Neural crest cell (in vitro differentiated cells): ENCODE results near the gene PMEL. TPM values are rescaled to one million over a fixed set of nuclear protein-coding genes. Genes with fewer than 3 reads are reported as not detected.
A peak's percentile ranks its signal among the peaks of the same experiment; 100 is the strongest.

Source experiments
- DNase-seq: peaks from one replicate; pipeline ENCODE4 v3.0.0; 2021; ENCODE audit warnings: low read depth, mixed read lengths, low spot score
- H3K27ac Mint-ChIP-seq: one replicate; pipeline ENCODE4 v1.8.0; 2021; ENCODE audit warnings: mild to moderate bottlenecking, mixed read lengths; ENCODE audit not compliant: unreplicated experiment
- H3K27me3 Mint-ChIP-seq: 2 replicates; pipeline ENCODE4 v1.8.0; 2021; ENCODE audit warnings: low read depth, mild to moderate bottlenecking, mixed read lengths
- H3K36me3 Mint-ChIP-seq: 2 replicates; pipeline ENCODE4 v1.8.0; 2021; ENCODE audit warnings: low read depth, mild to moderate bottlenecking, mixed read lengths
- H3K4me1 Mint-ChIP-seq: 2 replicates; pipeline ENCODE4 v1.8.0; 2021; ENCODE audit warnings: mixed read lengths
- H3K4me3 Mint-ChIP-seq: one replicate; pipeline ENCODE4 v1.8.0; 2021; ENCODE audit warnings: mild to moderate bottlenecking, mixed read lengths
- H3K9me3 Mint-ChIP-seq: 2 replicates; pipeline ENCODE4 v1.8.0; 2021; ENCODE audit warnings: mixed read lengths
- total RNA-seq: library from RNA; stranded (reverse); gene quantifications from 2 replicates; pipeline ENCODE4 v1.2.1, GENCODE V29; 2021
- TF ChIP-seq, protein P1 (sequence below): fragments of 200-600 bp; sonication (generic); conservative IDR thresholded peaks from 2 replicates; pipeline ENCODE4 v1.5.0; 2021; ENCODE audit warnings: antibody characterized with exemption, mild to moderate bottlenecking

Gene PMEL
- total RNA-seq, 1 donor from 2014 or later, result 36.9 TPM

DNA sequence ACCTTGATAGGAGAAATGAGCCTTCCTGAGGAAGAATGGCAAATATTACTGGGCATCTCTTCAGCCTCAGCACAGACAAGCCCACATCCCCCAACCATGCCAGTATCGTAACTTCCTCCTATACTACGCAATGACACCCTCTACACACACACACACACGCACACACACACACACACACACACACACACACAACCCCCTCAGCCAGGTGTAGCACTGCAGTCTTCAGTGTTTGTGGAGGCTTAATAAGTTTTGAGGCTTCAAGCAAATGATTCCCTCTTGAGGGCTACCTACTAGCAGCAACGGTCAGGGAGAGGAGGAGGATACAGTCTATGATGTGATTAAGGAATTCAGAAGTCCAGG lies 33.3 kb downstream of the PMEL start:
- DNase-seq, result no peak
- Mint-ChIP-seq H3K27ac (no peak overlapping the region), H3K27me3 (peaks cover 41% of the 10 kb centered on the region), H3K4me1 (peaks cover 37% of the 10 kb centered on the region), H3K9me3 (no peaks in the 10 kb centered on the region), H3K4me3 (peak overlapping the region; percentile 91), H3K36me3 (no peaks in the 10 kb centered on the region)
- TF ChIP-seq, protein P1, sequence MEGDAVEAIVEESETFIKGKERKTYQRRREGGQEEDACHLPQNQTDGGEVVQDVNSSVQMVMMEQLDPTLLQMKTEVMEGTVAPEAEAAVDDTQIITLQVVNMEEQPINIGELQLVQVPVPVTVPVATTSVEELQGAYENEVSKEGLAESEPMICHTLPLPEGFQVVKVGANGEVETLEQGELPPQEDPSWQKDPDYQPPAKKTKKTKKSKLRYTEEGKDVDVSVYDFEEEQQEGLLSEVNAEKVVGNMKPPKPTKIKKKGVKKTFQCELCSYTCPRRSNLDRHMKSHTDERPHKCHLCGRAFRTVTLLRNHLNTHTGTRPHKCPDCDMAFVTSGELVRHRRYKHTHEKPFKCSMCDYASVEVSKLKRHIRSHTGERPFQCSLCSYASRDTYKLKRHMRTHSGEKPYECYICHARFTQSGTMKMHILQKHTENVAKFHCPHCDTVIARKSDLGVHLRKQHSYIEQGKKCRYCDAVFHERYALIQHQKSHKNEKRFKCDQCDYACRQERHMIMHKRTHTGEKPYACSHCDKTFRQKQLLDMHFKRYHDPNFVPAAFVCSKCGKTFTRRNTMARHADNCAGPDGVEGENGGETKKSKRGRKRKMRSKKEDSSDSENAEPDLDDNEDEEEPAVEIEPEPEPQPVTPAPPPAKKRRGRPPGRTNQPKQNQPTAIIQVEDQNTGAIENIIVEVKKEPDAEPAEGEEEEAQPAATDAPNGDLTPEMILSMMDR, result no peak

DNA sequence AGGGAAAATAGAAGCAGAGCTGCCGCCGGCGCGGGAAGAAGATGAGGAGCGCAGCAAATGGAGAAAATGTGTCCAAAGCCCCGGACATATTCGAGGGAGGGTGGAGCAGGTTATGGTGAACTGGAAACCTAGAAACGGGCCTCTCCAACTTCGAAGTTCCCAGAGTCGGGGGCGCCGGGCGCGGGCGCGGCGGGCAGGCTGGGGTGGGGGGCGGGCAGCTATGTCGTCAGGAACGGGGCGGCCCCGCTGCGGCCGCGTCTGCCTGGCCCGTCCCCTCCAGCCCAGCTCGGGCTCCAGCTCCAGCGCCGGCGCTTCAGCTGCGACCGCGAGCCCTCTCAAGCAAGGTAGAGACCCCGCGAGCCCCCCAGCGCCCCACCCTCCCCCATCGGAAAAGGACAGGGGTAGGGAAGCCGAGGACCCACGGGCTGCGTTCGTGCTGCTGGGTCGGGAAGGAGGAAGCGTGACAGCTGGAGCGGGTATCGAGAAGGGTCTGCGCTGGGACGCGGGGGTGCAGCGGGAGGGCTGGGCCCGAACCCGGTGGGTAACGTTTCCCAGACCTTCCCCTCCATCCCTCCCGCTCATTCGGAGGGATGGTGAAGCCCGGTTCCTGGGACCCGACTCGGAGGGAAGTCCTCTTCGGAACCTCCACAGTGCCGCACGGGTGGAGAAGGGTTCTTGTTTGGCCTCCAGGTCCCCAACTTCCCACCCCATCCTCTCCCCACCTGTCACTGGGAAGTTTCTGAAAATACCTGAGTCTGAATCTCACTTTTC lies 33.9 kb downstream of the PMEL start:
- H3K9me3 Mint-ChIP-seq, result no peaks in the 10 kb centered on the region
- peak overlapping the region; percentile 97 for H3K27ac Mint-ChIP-seq
- H3K27me3 Mint-ChIP-seq, result peaks cover 41% of the 10 kb centered on the region
- peak; percentile 29 for DNase-seq
- H3K36me3 Mint-ChIP-seq, result no peaks in the 10 kb centered on the region
- TF ChIP-seq, protein P1, result no peak
- H3K4me1 Mint-ChIP-seq, result peaks cover 40% of the 10 kb centered on the region
- H3K4me3 Mint-ChIP-seq, result peak overlapping the region; percentile 91

DNA sequence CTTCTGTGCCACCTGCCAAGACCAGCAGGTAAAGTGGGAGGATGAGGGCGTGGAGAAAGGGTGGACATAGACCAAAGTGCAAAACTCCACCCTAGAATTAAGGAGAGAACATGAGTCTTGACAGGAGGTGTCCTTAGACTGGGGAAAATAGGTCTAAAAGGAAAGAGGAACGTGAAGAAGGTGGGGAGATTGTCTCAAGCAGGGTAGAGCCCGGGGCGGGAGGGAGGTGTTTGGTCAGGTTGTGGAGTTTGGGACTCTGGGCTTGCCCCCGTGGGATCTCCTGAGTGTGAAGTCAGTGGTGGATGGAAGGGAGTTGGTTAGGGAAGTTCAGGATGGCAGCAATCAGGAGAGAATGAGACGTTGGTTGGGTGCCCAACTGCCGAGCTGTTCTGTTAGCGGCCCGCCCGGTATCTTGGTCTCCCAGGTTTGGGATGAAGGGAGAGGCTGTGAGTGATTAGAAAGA lies 34.5 kb downstream of the PMEL start:
- Mint-ChIP-seq H3K9me3 (no peaks in the 10 kb centered on the region), H3K4me3 (peak overlapping the region; percentile 91), H3K36me3 (no peaks in the 10 kb centered on the region), H3K27me3 (peaks cover 41% of the 10 kb centered on the region), H3K4me1 (peaks cover 42% of the 10 kb centered on the region), H3K27ac (peak overlapping the region; percentile 97)
- DNase-seq, result no peak
- TF ChIP-seq, protein P1, result no peak

DNA sequence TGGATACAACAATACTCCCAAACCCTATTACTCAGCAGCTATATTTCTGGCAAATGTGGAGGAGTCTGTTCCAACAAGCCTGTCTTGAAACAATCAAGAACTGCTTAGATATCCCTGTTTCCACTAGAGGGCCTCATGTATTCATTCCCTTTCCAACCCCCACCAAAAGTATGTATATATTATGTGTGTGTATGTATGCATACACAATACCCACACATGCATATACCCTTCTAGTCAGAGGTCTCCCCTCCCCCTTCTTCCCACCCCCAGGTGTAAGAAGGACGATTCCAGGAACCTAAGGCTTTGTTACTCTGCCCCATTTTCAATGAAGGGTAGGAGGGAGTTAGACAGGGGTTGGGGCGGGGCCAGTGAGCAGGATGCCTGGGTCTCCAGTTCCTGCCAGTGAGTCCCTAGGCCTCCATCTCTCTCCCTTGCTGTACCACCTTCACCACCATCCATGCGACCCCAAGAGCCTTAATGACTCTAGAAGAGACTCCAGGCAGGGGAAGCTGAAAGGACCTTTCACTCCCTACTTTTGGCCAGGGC lies 35.0 kb downstream of the PMEL start, which contains the start of gene DGKA:
TSS of gene DGKA (plus strand) at position 392 of the 546 bp plus-strand sequence. CDS start 5,342 bp downstream, outside the sequence.
- Mint-ChIP-seq H3K4me3 (peak within 1 kb of the TSS; percentile 91), H3K4me1 (peaks cover 47% of the 10 kb centered on the region), H3K27ac (peak within 1 kb of the TSS; percentile 97), H3K9me3 (no peaks in the 10 kb centered on the region), H3K27me3 (peaks cover 38% of the 10 kb centered on the region), H3K36me3 (no peaks in the 10 kb centered on the region)
- no peak for DNase-seq
- TF ChIP-seq, protein P1, result peak; percentile 71

DNA sequence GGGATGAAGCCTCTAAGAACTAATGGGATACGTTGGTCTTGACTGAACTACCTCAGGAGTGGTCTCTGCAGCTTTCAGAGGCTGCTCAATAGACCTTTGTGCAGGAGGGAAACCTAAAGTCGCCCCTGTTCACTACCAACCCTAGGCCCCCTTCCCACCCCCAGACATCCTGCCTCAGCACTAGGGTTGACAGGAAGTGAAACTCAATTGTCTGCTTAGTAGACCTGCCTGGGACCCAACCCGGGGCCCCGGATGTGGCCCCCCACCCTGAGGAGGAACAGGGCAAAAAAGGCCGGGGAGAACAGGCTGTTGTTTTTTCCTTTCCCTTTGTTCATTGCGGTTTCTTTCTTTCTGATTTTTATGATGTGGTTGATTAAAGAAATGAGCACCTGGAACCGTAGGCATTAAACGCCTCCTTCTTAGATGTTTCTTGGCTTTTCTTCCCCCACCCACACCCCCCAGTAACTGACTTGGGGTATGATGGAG lies 36.5 kb downstream of the PMEL start:
- TF ChIP-seq, protein P1, result no peak
- H3K9me3 Mint-ChIP-seq, result no peaks in the 10 kb centered on the region
- H3K4me3 Mint-ChIP-seq, result peak overlapping the region; percentile 58
- H3K27ac Mint-ChIP-seq, result peak overlapping the region; percentile 63
- no peaks in the 10 kb centered on the region for H3K36me3 Mint-ChIP-seq
- H3K4me1 Mint-ChIP-seq, result peaks cover 59% of the 10 kb centered on the region
- peaks cover 33% of the 10 kb centered on the region for H3K27me3 Mint-ChIP-seq
- no peak for DNase-seq
